GM12891 (cell line): ENCODE results near the gene SIVA1.

Experiments used
- POLR2A ChIP-seq: IDR thresholded peaks from 2 replicates; pipeline ENCODE4 v1.6.1; 2011; ENCODE audit warnings: low read depth, low read length, control low read depth
- POLR2AphosphoS5 ChIP-seq: IDR thresholded peaks from 2 replicates; pipeline ENCODE4 v1.6.1; 2011; ENCODE audit warnings: low read depth, low read length, control low read depth
- POU2F2 ChIP-seq: IDR thresholded peaks from 2 replicates; pipeline ENCODE4 v1.6.1; 2011; ENCODE audit warnings: low read depth, mild to moderate bottlenecking, control low read depth, low read length, moderate library complexity

DNA sequence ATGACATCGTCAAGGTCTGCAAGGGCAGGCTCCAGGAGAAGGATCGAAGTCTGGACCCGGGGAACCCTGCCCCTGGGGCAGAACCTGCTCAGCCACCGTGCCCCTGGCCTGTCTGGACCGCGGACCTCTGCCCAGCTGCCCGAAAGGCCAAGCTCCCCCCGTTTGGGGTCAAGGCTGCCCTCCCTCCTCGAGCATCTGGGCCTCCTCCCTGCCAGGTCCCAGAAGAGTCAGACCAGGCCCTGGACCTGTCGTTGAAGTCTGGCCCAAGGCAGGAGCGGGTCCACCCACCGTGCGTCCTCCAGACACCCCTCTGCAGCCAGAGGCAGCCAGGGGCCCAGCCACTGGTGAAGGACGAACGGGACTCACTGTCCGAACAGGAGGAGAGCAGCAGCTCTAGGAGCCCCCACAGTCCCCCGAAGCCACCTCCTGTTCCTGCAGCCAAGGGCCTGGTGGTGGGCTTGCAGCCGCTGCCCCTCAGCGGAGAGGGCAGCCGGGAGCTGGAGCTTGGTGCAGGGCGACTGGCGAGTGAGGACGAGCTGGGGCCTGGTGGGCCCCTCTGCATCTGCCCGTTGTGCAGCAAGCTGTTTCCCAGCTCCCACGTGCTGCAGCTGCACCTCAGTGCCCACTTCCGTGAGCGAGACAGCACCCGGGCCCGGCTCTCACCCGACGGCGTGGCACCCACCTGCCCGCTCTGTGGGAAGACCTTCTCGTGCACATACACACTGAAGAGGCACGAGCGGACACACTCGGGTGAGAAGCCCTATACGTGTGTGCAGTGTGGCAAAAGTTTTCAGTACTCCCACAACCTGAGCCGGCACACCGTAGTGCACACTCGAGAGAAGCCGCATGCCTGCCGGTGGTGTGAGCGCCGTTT, 48.8 kb downstream of the SIVA1 start:
- TF ChIP-seq POLR2A (no peak), POU2F2 (no peak), POLR2AphosphoS5 (no peak)
